ENCODE results near the gene PCDHB2. TPM values are rescaled to one million over a fixed set of nuclear protein-coding genes. Genes with fewer than 3 reads are reported as not detected.

The PCDHB2 gene
- total RNA-seq, 1 experiment from 2014 or later, result 31.3 TPM

DNA sequence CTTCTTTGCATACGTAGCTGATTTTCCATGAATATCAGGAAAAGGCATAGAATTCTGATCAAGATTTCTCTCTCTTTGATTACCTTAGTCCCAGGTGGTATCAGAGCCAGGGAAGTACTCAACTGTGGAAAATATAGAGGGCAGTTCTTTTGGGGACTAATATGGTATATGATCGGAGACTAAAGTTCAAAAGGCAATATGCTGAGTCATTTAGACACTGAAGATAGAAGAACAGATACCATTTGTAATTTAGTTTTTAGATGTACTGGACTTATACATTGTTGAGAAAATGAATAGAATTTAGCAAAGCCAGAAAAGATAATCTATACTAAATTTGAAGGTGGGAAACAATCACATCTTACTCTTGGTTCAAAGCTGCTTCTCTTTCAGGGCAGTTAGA lies 10.9 kb downstream of the PCDHB2 start:
- intact Hi-C loops (cut with micrococcal nuclease; ENCODE audit: unreplicated experiment), result no loop called here
- Histone ChIP-seq H3K4me3 (ENCODE audit: low read depth, low read length, poor library complexity, severe bottlenecking) (no peak overlapping the region), H3K9me3 (ENCODE audit: low read depth, low read length, poor library complexity, severe bottlenecking) (peaks cover 9% of the 10 kb centered on the region), H3K36me3 (ENCODE audit: insufficient read depth, low read length, poor library complexity, severe bottlenecking) (peaks cover 4% of the 10 kb centered on the region), H3K27ac (ENCODE audit: low read depth, low read length, poor library complexity, severe bottlenecking) (no peak overlapping the region), H3K27me3 (replicated peaks; ENCODE audit: insufficient read depth, low read depth, low read length, poor library complexity) (no peaks in the 10 kb centered on the region), H3K4me1 (ENCODE audit: insufficient read depth, low read length, poor library complexity, severe bottlenecking) (no peaks in the 10 kb centered on the region)
- POLR2A ChIA-PET (ENCODE audit: low non-redundant PET), result no interaction called here
- CTCF ChIA-PET, result no interaction called here
- DNase-seq (ENCODE audit: low spot score), result no peak
- BruUV-seq (replicated peaks), result no TSS peak
- TF ChIP-seq, protein P1, sequence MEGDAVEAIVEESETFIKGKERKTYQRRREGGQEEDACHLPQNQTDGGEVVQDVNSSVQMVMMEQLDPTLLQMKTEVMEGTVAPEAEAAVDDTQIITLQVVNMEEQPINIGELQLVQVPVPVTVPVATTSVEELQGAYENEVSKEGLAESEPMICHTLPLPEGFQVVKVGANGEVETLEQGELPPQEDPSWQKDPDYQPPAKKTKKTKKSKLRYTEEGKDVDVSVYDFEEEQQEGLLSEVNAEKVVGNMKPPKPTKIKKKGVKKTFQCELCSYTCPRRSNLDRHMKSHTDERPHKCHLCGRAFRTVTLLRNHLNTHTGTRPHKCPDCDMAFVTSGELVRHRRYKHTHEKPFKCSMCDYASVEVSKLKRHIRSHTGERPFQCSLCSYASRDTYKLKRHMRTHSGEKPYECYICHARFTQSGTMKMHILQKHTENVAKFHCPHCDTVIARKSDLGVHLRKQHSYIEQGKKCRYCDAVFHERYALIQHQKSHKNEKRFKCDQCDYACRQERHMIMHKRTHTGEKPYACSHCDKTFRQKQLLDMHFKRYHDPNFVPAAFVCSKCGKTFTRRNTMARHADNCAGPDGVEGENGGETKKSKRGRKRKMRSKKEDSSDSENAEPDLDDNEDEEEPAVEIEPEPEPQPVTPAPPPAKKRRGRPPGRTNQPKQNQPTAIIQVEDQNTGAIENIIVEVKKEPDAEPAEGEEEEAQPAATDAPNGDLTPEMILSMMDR (conservative IDR thresholded peaks at IDR 0.05; ENCODE audit: low read depth, low read length), result no peak
- TF ChIP-seq EZH2 (IDR thresholded peaks at IDR 0.05; ENCODE audit: borderline replicate concordance, low read depth, low read length, poor library complexity, severe bottlenecking), result no peak

DNA sequence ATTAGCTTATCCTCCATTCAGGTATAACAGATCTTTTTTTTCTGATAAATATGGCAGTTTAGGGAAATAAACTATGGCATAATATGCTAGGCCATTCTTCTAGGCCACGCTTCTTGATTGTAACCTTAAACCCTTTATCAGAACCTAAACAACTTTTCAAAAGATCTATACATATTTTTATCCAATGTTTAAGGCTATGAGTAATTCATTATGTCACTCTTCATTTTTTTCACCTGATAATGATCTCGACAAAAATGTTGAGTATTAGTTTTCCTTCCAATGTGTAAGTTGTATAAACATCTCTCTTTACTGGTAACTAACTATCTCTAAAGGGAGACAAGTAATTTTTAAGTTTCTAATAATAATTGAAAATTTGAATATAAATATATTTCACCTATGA lies 24.8 kb downstream of the PCDHB2 start:
- Histone ChIP-seq H3K9me3 (ENCODE audit: low read depth, low read length, poor library complexity, severe bottlenecking) (peaks cover 13% of the 10 kb centered on the region), H3K27me3 (replicated peaks; ENCODE audit: insufficient read depth, low read depth, low read length, poor library complexity) (no peaks in the 10 kb centered on the region), H3K4me1 (ENCODE audit: insufficient read depth, low read length, poor library complexity, severe bottlenecking) (no peaks in the 10 kb centered on the region), H3K27ac (ENCODE audit: low read depth, low read length, poor library complexity, severe bottlenecking) (no peak overlapping the region), H3K4me3 (ENCODE audit: low read depth, low read length, poor library complexity, severe bottlenecking) (no peak overlapping the region), H3K36me3 (ENCODE audit: insufficient read depth, low read length, poor library complexity, severe bottlenecking) (no peaks in the 10 kb centered on the region)
- intact Hi-C loops (cut with micrococcal nuclease; ENCODE audit: unreplicated experiment), result no loop called here
- ChIA-PET POLR2A (ENCODE audit: low non-redundant PET) (no interaction called here), CTCF (no interaction called here)
- no peak for DNase-seq (ENCODE audit: low spot score)
- BruUV-seq (replicated peaks), result no TSS peak
- TF ChIP-seq EZH2 (IDR thresholded peaks at IDR 0.05; ENCODE audit: borderline replicate concordance, low read depth, low read length, poor library complexity, severe bottlenecking), result no peak
- TF ChIP-seq, protein P1 (conservative IDR thresholded peaks at IDR 0.05; ENCODE audit: low read depth, low read length), result no peak

DNA sequence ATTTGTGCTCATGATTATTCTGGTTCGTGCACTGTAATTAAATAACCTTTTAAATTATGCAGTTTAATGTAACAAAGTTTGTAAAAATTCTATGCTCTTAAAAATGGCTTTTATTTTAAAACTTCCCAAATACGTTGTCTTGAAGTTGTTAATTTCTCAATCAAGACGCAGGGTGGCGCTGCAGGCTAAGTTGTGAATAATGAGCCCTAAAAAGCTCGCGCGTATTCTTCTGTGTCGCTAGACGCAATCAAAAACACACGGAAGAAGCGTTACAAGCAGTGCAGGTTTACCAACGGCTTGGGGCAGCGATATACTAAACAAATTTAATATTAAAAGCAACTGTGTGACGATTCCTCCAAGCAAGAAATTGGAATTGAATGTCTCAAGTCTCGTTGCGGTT lies 27.1 kb downstream of the PCDHB2 start, which contains the start of gene PCDHB4:
TSS of gene PCDHB4 (plus strand) at position 256 of the 400 bp plus-strand sequence. CDS start 181 bp downstream, outside the sequence.
- no peak for TF ChIP-seq EZH2 (IDR thresholded peaks at IDR 0.05; ENCODE audit: borderline replicate concordance, low read depth, low read length, poor library complexity, severe bottlenecking)
- TF ChIP-seq, protein P1 (conservative IDR thresholded peaks at IDR 0.05; ENCODE audit: low read depth, low read length), result peak; percentile 50
- CTCF ChIA-PET, result no interaction called here

More for the DNA sequence above, 27.1 kb downstream of the PCDHB2 start, which contains the start of gene PCDHB4:
- intact Hi-C loops (cut with micrococcal nuclease; ENCODE audit: unreplicated experiment), result no loop called here
- no peaks in the 10 kb centered on the region for H3K36me3 ChIP-seq (ENCODE audit: insufficient read depth, low read length, poor library complexity, severe bottlenecking)
- H3K9me3 ChIP-seq (ENCODE audit: low read depth, low read length, poor library complexity, severe bottlenecking), result peaks cover under 1% of the 10 kb centered on the region
- DNase-seq (ENCODE audit: low spot score), result peak; percentile 22
- H3K27ac ChIP-seq (ENCODE audit: low read depth, low read length, poor library complexity, severe bottlenecking), result no peak within 1 kb of the TSS
- BruUV-seq (replicated peaks), result no TSS peak
- no peaks in the 10 kb centered on the region for H3K27me3 ChIP-seq (replicated peaks; ENCODE audit: insufficient read depth, low read depth, low read length, poor library complexity)
- no peak within 1 kb of the TSS for H3K4me3 ChIP-seq (ENCODE audit: low read depth, low read length, poor library complexity, severe bottlenecking)
- no peaks in the 10 kb centered on the region for H3K4me1 ChIP-seq (ENCODE audit: insufficient read depth, low read length, poor library complexity, severe bottlenecking)
- POLR2A ChIA-PET (ENCODE audit: low non-redundant PET), result no interaction called here

Measured in A673 (cell line).